Bronchial epithelial cell (primary cell): ENCODE results near the gene NUP214. TPM values are rescaled to one million over a fixed set of nuclear protein-coding genes. Genes with fewer than 3 reads are reported as not detected.

Experiments
- DNase-seq: peaks from one replicate; pipeline ENCODE4 v3.0.0-alpha.2; 2010; ENCODE audit warnings: low read depth
- FAIRE-seq: peaks from 2 replicates; lab custom pipeline; 2011; peaks lifted over from hg19 to GRCh38; lab: Jason Lieb, UNC
- H3K27me3 ChIP-seq: 2 replicates; pipeline ENCODE4 v1.5.1; 2011; ENCODE audit warnings: low read length; ENCODE audit not compliant: control insufficient read depth, insufficient read depth
- H3K36me3 ChIP-seq: 2 replicates; pipeline ENCODE4 v1.5.1; 2011; ENCODE audit warnings: low read length; ENCODE audit not compliant: control insufficient read depth, insufficient read depth
- H3K4me3 ChIP-seq: 2 replicates; pipeline ENCODE4 v1.5.1; 2011; ENCODE audit warnings: mild to moderate bottlenecking, low read depth, low read length, control low read depth
- CTCF ChIP-seq: IDR thresholded peaks from 2 replicates; pipeline ENCODE4 v1.5.1; 2011; ENCODE audit warnings: mild to moderate bottlenecking, moderate library complexity, low read length, control low read depth, inconsistent platforms; ENCODE audit not compliant: insufficient read depth, severe bottlenecking
- total RNA-seq: library from RNA; depleted of rRNA; stranded (reverse); fragments of >200 nt; gene quantifications from 2 replicates; pipeline ENCODE4 v1.2.1, GENCODE V29; 2014

NUP214 gene
- total RNA-seq, 1 donor from 2014 or later = 8.4 TPM

DNA sequence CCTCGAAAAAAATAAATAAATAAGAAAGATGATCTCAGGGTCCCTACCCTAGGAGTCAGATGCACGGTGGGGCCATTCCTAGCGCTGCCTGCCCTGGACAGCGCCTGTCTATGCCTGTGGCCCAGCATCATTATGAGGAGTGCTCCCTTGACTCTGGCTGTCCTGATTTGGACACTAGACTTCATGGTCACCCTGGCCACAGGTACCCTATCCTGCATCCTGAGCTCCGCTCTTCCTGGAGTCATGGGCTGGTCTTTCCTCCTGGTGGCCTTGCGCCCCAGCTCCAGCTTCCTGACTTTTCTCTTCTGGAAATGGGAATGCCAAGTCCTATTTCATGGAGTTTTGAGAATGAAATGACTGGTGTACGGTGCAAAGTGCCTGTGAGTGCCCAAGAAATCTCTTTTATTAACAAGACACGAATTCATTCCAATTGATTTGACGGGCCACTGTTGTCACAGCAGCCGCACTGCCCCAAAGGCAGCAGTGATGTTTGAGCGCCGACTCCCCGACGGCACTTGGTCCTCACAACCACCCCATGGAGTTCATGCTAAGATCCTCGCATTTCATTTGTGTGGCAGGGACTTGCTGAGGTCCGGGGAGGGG is 29.6 kb upstream of the NUP214 start:
- H3K27me3 ChIP-seq = peaks cover 9% of the 10 kb centered on the region
- no peak for FAIRE-seq

GRCh38 chr9:131096269-131097125 is 28.9 kb upstream of the NUP214 start, which contains the start of gene AIF1L:
Gene AIF1L (plus strand): TSS chr9:131096531. CDS start chr9:131096630, 99 bp downstream.
- Histone ChIP-seq H3K36me3 (no peaks in the 10 kb centered on the region), H3K4me3 (peak within 1 kb of the TSS; percentile 32), H3K27me3 (peaks cover 9% of the 10 kb centered on the region)
- no peak for TF ChIP-seq CTCF
- DNase-seq (no peak), FAIRE-seq (no peak)

More for the DNA sequence above, 29.6 kb upstream of the NUP214 start:
- DNase-seq = no peak
- no peak for TF ChIP-seq CTCF
- Histone ChIP-seq H3K4me3 (peak overlapping the region; percentile 32), H3K36me3 (no peaks in the 10 kb centered on the region)

- H3K27me3 ChIP-seq = peaks cover 9% of the 10 kb centered on the region
- peak overlapping the region; percentile 32 for H3K4me3 ChIP-seq
- FAIRE-seq (no peak), DNase-seq (no peak)
- TF ChIP-seq CTCF = no peak
- no peaks in the 10 kb centered on the region for H3K36me3 ChIP-seq
Measured at GRCh38 chr9:131097126-131097947, 28.0 kb upstream of the NUP214 start.

- no peak for TF ChIP-seq CTCF
- Histone ChIP-seq H3K4me3 (no peak overlapping the region), H3K27me3 (peaks cover 9% of the 10 kb centered on the region), H3K36me3 (no peaks in the 10 kb centered on the region)
- FAIRE-seq (no peak), DNase-seq (no peak)
Measured at GRCh38 chr9:131097948-131098278, 27.5 kb upstream of the NUP214 start.

DNA sequence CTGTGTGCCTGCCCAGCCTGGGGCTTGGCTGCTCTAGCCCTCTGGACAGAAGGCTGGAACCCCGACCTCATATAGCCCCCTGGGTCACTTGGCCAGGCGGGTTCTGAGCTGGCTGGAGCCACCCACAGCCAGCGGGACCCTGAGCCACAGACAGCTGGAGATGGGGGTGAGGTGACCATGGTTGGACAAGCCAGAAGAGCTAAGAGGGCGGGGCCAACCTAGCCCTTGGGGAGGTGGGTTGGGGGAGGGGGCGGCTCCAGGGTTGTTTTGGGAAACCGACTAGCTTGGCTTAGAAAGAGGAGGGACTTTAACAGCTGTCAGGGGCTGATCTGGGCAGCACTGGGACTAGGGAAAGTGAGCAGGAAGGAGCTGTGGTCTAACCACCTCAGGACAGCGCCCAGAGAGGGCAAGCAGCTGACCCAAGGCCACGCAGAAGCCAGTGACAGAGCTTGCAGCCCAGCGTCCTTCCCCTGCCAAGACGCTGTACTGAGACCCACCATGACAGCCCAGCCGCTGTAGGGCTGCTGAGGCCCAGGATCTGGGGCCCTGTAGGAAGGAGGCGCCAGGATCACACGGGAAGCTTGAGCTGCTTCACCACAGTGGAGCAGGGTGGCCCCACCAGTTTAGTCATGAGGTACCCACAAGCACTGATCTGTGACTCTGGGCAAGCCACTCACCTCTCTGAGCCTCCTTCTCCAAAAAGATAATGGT is 26.8 kb upstream of the NUP214 start:
- Histone ChIP-seq H3K4me3 (no peak overlapping the region), H3K27me3 (peaks cover 9% of the 10 kb centered on the region), H3K36me3 (no peaks in the 10 kb centered on the region)
- DNase-seq (no peak), FAIRE-seq (no peak)
- no peak for TF ChIP-seq CTCF
